ENCODE data around the gene RABGAP1L.

DNA sequence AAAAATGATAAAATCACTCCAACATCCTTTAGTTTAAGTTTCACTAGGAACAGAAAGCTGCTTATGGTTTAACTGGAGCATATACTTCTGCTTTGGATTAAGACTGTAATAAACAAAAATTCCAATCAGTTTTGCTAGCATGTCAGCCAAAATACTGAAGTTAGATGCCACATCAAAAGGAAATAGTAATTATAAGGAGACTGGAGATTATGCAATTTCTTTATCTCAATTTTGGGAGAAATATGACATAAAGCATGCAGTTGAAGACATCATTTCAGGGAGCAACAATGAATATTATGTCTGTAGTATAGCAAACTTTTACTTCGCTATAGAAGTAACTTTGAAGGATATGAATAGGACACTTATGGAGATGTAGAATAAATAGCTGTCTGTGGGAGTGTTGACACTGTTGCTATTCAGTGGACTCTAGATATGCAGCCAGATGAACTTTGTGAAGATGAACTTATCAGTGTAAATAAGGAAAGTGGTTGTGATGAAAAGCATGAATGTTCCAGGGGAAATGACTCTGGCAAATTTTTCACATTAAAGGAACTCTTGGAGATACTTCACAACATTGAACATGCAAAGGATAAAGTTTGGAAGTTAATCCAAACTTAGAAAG, 107.8 kb downstream of the RABGAP1L start:
- no peak for TF ChIP-seq POLR2A (IDR thresholded peaks at IDR 0.05; ENCODE audit: low read length)
- TF ChIP-seq GATA1 (IDR thresholded peaks at IDR 0.05; ENCODE audit: low read depth, low read length): no peak

All from erythroblast (primary cell).